Activated naive CD8-positive, alpha-beta T cell (primary cell): ENCODE measurements around the gene EFNA2.
A peak's percentile ranks its signal among the peaks of the same experiment; 100 is the strongest.

ENCODE experiments used
- H3K27ac Mint-ChIP-seq: one replicate; pipeline ENCODE4 v1.8.0; 2021; ENCODE audit warnings: mixed read lengths
- H3K27me3 Mint-ChIP-seq: one replicate; pipeline ENCODE4 v1.8.0; 2021; ENCODE audit warnings: mixed read lengths
- H3K36me3 Mint-ChIP-seq: one replicate; pipeline ENCODE4 v1.8.0; 2021; ENCODE audit warnings: mixed read lengths
- H3K4me1 Mint-ChIP-seq: one replicate; pipeline ENCODE4 v1.8.0; 2021; ENCODE audit warnings: low read depth, mixed read lengths
- H3K4me3 Mint-ChIP-seq: one replicate; pipeline ENCODE4 v1.8.0; 2021; ENCODE audit warnings: mild to moderate bottlenecking, mixed read lengths
- H3K9me3 Mint-ChIP-seq: one replicate; pipeline ENCODE4 v1.8.0; 2021; ENCODE audit warnings: low read depth, mixed read lengths

The EFNA2 gene

DNA sequence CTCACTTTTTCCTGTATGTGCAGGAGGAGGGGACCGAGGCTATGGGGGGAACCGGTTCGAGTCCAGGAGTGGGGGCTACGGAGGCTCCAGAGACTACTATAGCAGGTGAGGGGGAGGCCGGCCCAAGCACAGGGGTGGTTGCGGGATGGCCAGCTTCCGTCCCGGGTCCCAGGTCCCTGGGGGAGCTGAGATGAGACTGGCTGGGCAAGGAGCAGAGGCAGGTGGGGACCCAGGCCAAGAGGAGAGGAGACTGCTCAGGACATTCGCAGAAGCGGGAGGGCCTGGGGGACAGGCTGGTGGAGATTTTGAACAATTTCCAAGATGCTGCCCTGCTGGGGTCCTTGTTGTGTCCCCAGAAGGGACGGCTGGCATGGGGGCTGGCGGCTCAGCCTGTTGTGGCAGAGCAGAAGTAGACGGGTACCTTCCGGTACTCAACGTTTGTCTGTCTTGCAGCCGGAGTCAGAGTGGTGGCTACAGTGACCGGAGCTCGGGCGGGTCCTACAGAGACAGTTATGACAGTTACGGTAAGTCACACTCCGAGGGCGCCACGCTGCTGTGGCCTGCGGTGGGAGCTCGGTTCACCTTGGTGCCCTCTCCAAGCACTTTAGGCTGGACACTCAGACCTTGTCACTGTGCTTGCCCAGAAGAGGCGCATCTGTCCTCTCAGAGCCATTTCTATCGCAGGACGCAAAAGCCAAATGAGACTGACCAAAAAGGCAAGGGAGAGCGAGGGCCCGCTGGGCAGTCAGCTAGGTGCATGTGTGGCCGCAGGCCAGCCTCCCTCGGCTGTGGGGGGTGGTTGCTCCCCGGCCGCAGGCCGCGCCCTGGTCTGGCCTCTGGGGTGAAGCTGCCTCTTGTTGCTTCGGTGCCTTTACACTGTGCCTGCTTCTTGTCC lies 13.9 kb upstream of the EFNA2 start:
- no peaks in the 10 kb centered on the region for H3K27me3 Mint-ChIP-seq
- no peaks in the 10 kb centered on the region for H3K9me3 Mint-ChIP-seq
- peak overlapping the region; percentile 96 for H3K27ac Mint-ChIP-seq
- H3K4me3 Mint-ChIP-seq = peak overlapping the region; percentile 95
- H3K4me1 Mint-ChIP-seq = peaks cover 57% of the 10 kb centered on the region
- H3K36me3 Mint-ChIP-seq = peaks cover 8% of the 10 kb centered on the region

- Mint-ChIP-seq H3K4me3 (peak overlapping the region; percentile 74), H3K27me3 (no peaks in the 10 kb centered on the region), H3K27ac (peak overlapping the region; percentile 84), H3K4me1 (peaks cover 54% of the 10 kb centered on the region), H3K36me3 (peaks cover 9% of the 10 kb centered on the region), H3K9me3 (no peaks in the 10 kb centered on the region)
Measured at GRCh38 chr19:1272423-1273262, 13.0 kb upstream of the EFNA2 start.

- Mint-ChIP-seq H3K4me1 (peaks cover 53% of the 10 kb centered on the region), H3K27me3 (no peaks in the 10 kb centered on the region), H3K36me3 (peaks cover 9% of the 10 kb centered on the region), H3K9me3 (no peaks in the 10 kb centered on the region), H3K27ac (peak overlapping the region; percentile 84), H3K4me3 (peak overlapping the region; percentile 75)
Measured at GRCh38 chr19:1273263-1274041, 12.2 kb upstream of the EFNA2 start.

DNA sequence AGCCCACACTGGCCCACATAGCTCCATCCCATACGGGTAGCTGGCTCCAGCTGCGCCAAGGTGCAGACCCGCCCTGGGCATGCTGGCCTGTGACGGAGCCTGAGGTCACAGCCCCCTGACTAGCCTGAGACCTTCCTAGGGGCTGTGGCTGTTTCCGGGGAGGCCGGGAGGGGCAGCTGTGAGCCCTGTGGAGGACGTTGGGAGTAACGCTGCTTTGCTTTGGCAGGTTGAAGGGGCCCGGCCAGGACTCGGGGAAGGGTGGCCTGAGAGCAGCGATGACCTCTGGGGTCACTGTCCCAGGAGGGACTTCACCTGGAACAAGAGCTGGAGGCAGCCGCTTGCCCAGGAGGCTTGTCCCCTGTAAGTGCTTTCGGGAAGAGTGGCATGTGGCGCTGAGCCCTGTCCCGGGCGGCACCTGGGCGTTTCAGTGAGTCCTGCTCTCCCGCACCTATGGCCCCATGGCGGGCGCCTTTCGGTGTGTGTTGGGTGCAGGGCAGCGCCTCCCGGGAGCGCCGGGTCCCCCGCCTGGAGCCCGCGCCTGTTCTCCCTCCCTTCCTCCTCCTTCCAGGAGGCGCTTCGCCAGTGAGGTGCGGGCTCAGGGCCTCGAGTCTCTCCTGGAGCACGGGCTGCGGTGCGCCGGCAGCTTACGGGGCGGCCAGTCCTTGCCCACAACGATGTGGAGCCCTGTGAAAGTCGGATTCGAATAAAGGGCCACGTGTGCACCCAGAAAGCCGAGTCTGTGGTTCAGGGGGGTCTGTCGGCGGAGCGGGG lies 11.4 kb upstream of the EFNA2 start:
- peaks cover 9% of the 10 kb centered on the region for H3K36me3 Mint-ChIP-seq
- H3K27me3 Mint-ChIP-seq = no peaks in the 10 kb centered on the region
- H3K4me3 Mint-ChIP-seq = peak overlapping the region; percentile 79
- peak overlapping the region; percentile 84 for H3K27ac Mint-ChIP-seq
- no peaks in the 10 kb centered on the region for H3K9me3 Mint-ChIP-seq
- peaks cover 48% of the 10 kb centered on the region for H3K4me1 Mint-ChIP-seq

DNA sequence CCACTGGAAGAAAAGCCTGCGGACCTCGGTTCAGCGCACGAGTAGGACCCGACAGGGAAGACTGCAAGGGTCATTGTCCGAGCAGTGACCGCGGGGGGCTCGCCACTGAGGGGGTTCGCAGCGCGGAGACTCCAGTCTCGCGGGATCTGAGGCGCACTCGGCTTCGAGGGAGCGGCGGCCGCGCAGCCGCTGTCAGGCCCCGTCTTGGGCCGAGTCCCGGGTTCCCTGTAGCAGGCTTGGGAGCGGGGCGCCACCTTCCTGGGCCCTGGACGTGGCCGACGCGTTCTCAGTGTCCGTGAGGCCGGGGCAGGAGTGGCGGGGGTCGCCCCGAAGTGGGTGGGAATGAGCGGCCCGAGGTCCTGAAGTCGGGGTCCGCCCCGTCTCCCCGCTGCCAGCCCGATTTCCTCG lies 10.8 kb upstream of the EFNA2 start:
- H3K27me3 Mint-ChIP-seq = no peaks in the 10 kb centered on the region
- peaks cover 52% of the 10 kb centered on the region for H3K4me1 Mint-ChIP-seq
- H3K27ac Mint-ChIP-seq = no peak overlapping the region
- no peaks in the 10 kb centered on the region for H3K9me3 Mint-ChIP-seq
- peaks cover 11% of the 10 kb centered on the region for H3K36me3 Mint-ChIP-seq
- H3K4me3 Mint-ChIP-seq = peak overlapping the region; percentile 79

GRCh38 chr19:1275260-1275975 lies 10.3 kb upstream of the EFNA2 start, which contains the start of gene FAM174C:
Gene FAM174C (plus strand): TSS chr19:1275530. CDS start chr19:1275550, 20 bp downstream.
- Mint-ChIP-seq H3K27ac (peak within 1 kb of the TSS; percentile 97), H3K4me3 (peak within 1 kb of the TSS; percentile 93), H3K27me3 (no peaks in the 10 kb centered on the region), H3K4me1 (peaks cover 50% of the 10 kb centered on the region), H3K9me3 (no peaks in the 10 kb centered on the region), H3K36me3 (peaks cover 9% of the 10 kb centered on the region)

DNA sequence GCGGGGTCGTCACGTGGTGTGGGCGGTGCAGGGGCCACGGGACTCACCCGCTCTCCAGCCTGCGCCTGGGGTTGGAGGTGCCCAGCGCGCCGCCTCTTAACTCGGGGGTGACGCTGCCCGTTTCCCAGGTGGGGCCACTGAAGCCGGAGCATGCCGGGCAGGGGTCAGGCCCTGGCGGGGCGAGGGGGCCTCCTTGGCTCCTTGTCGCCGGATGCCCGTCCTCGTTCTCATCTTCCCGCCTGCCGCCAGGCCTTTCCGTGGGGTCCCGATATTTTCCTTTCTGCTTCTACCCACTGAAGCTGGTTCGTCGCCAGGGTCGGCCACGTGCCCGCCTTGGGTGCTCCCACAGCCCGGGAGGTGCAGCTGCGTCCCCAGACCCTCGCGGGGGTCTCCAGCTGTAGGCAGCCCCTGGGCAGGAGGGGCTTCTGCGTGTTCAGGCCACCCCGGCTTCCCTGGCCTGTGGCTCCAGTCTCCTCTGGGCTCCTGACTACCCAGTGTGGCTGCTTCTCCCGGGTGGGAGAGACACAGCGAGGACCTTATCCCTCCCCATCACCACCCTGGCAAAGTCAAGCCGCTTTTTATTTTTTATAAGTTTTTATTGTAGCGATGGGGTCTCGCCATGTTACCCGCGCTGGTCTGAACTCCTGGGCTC lies 9.6 kb upstream of the EFNA2 start:
- Mint-ChIP-seq H3K36me3 (peaks cover 9% of the 10 kb centered on the region), H3K9me3 (no peaks in the 10 kb centered on the region), H3K4me3 (peak overlapping the region; percentile 93), H3K27me3 (no peaks in the 10 kb centered on the region), H3K4me1 (peaks cover 44% of the 10 kb centered on the region), H3K27ac (peak overlapping the region; percentile 97)

DNA sequence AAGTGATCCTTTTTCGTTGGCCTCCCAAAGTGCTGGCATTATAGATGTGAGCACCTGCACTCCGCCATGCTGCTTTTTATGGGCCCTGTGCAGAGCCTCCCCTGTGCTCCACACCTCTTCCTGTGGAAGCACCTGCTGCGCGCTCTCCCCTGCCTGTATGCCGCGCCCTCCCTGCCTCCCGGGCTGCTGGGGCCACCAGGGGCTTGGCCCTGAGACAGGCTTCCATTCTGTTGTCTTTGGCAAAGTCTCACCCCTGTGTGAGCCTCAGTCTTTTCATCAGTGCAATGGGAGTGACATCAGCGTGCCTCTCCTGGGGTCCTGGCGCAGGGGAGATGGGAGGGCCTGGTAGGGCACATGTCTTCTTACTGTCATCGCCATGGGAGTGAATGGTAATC lies 9.0 kb upstream of the EFNA2 start:
- H3K27ac Mint-ChIP-seq = peak overlapping the region; percentile 97
- peak overlapping the region; percentile 93 for H3K4me3 Mint-ChIP-seq
- H3K36me3 Mint-ChIP-seq = peaks cover 9% of the 10 kb centered on the region
- H3K9me3 Mint-ChIP-seq = no peaks in the 10 kb centered on the region
- no peaks in the 10 kb centered on the region for H3K27me3 Mint-ChIP-seq
- peaks cover 41% of the 10 kb centered on the region for H3K4me1 Mint-ChIP-seq

DNA sequence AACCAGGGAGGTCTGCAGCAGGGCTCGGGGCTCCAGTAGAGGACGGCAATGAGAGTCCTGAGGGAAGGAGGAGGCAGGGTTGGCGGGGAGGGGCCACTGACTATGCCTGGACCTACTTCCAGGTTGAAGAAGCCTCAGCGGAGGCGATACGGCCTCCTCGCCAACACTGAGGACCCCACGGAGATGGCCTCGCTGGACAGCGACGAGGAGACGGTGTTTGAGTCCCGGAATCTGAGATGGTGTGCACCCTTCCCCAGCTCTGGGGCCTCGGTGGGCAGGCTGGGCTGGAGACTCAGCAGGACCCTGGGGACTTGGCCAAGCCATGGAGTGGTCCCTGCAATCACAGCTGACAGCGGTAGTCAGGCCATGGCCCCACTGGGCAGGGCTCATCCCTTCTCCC lies 8.6 kb upstream of the EFNA2 start:
- Mint-ChIP-seq H3K4me1 (peaks cover 38% of the 10 kb centered on the region), H3K27ac (peak overlapping the region; percentile 97), H3K36me3 (peaks cover 9% of the 10 kb centered on the region), H3K27me3 (no peaks in the 10 kb centered on the region), H3K9me3 (no peaks in the 10 kb centered on the region), H3K4me3 (peak overlapping the region; percentile 93)

DNA sequence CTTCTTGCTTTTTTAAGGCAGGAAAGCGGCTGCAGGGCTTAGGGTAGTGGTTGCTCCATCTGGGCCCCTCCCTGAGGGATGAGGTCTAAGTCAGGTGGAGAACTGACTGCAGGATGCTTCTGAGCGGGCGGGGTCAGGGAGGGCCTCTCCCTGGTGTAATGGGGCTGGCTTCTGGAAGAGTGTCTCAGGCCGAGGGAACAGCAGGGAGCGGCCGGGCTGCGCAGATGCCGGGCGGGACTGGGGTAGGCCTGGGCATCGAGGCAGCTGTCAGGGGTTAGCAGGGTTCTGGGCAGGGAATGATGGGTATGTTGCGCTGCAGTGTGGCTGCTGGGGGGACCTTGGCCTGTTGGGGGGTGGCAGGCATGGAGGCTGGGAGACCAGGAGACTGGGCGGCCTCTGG lies 7.6 kb upstream of the EFNA2 start:
- no peaks in the 10 kb centered on the region for H3K27me3 Mint-ChIP-seq
- no peaks in the 10 kb centered on the region for H3K9me3 Mint-ChIP-seq
- peak overlapping the region; percentile 16 for H3K27ac Mint-ChIP-seq
- peaks cover 29% of the 10 kb centered on the region for H3K4me1 Mint-ChIP-seq
- H3K4me3 Mint-ChIP-seq = peak overlapping the region; percentile 46
- H3K36me3 Mint-ChIP-seq = peaks cover 9% of the 10 kb centered on the region

DNA sequence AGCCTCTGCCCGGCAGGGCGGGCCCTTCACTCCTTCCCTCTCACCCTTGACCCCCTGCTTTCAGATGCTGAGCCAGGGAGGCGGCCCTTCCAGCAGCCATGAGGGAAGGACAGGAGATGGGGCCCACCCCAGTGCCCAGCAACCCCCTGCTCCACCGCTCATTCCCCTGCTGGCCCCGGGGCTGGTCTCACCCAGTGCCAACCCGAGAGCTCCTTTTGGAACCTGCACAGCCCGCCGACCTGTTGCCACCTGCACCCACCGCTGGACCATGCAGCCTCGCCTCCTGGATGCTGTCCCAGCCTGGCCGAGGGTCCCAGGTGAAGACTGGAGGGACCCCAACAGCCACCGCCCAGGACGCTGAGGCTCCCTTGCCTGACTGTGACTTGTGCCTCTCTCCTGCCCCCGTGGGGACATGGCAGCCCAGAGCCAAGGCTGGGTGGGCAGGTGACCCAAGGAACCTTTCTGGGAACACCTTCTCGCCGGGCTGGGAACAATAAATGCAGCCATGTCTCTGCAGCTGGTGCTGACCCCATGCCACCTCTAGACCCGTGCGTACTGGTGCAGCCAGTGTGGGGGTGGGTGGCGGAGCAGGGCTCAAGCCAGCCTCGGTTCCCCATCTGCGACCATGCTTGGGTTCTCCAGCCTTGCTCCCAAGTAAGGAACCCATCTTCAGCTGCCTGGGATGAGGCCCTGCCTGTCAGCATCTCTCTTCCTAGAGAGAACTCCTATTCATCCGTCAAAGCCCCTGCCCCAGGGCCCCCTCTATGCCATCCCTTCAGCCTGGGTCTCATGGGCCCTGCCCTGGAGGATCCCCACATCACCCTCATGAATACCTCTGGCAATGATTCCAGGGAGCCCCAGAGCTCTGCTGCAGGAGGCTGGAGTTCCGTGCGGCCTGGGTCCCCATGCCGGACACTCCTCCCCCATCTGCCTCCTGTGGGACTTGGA lies 6.7 kb upstream of the EFNA2 start:
- H3K27ac Mint-ChIP-seq = no peak overlapping the region
- no peaks in the 10 kb centered on the region for H3K27me3 Mint-ChIP-seq
- no peaks in the 10 kb centered on the region for H3K9me3 Mint-ChIP-seq
- H3K36me3 Mint-ChIP-seq = peaks cover 5% of the 10 kb centered on the region
- peaks cover 21% of the 10 kb centered on the region for H3K4me1 Mint-ChIP-seq
- no peak overlapping the region for H3K4me3 Mint-ChIP-seq

DNA sequence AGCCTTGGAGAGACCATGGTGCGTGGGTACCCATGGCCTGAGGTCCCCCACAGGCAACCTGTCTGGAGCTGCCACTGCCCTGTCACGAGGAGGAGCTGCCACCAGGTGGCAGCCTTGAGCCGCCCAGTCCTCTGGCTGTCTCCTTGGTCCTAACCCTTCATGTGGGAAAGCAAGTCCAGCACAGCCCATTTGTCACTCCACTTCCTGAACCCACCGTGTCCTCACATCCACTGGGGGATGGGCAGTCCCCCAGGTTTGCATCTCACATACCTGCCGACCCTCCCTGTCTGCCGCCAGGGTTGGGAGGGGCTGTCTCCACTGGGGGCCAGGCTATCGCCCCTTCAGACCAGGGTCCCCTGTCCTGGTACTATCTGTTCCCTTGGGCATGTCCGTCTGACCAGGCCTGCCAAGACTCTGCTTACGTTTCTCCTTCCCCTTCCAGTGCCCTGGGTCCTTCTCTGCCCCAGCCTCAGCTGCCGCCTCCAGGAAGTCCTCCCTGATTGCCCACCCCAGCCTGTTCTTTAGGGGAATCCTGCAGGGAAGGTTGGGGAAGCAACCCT lies 5.8 kb upstream of the EFNA2 start:
- peaks cover 24% of the 10 kb centered on the region for H3K4me1 Mint-ChIP-seq
- H3K4me3 Mint-ChIP-seq = peak overlapping the region; percentile 57
- H3K9me3 Mint-ChIP-seq = no peaks in the 10 kb centered on the region
- H3K27ac Mint-ChIP-seq = no peak overlapping the region
- H3K27me3 Mint-ChIP-seq = peaks cover 7% of the 10 kb centered on the region
- peaks cover 5% of the 10 kb centered on the region for H3K36me3 Mint-ChIP-seq
